HG03196 (cell line): Measurements from ENCODE around the gene TCF4.

ENCODE experiments used
- ATAC-seq: cut with Tn5 transposase; IDR thresholded peaks from one replicate; pipeline ENCODE4 v1.9.1; 2021; ENCODE audit not compliant: unreplicated experiment

Gene TCF4

DNA sequence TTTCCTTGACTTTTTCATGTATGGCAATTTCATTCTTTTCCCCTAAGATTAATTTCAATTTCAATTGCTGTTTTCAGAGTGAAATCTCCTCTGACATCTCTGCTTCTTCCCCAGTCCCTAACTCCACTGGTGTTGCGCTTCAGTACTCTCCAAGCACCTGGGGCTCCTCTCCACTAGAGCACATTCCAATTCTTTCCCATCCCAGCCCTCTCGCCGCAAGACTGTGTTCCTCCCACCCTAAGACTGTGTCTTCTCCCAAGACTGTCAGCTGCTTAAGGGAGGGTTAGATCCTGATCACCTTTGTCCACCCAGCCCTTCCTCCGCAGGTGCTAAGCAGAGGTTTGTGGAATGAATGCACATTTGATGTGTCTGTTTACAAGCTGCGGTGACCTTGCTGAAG is 373.0 kb downstream of the TCF4 start:
- no peak for ATAC-seq

DNA sequence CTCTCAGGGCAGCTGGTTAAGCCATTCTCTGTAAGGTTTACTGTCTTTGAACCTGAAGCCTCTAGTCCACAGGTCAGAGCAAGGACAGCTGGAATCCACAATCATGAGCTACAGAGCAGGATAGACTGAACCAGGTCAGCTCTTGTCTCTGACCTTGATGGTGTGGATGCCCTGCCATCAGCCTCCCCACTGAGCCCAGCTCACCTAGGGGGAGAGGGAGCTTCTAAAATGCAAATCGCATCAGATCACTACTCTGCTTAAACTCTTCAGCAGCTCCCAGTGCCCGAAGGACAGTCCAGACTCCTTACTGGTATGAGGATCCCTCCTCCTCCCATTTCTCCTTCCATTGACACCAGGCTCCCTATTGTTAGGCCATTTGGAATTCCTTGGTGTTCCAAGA is 373.5 kb downstream of the TCF4 start:
- no peak for ATAC-seq

DNA sequence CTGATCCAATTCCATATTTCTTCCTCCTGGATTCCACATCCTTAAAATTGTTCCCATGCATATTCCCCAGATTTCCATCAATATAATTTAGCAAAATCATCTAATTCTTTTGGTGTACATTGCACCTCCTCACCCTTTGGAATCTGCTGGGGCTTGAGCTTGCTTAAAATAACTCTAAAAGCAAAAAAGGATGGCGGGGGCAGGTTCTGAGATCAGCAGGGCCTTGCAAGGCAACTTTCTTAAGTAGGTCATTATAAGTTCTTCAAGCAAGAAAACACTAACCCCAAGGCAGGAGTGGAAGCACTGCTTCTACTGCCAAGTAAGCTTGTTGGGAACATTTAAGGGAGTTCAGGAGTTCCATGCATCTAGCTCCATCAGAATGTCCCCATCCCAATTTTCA is 374.4 kb downstream of the TCF4 start:
- ATAC-seq, result no peak

DNA sequence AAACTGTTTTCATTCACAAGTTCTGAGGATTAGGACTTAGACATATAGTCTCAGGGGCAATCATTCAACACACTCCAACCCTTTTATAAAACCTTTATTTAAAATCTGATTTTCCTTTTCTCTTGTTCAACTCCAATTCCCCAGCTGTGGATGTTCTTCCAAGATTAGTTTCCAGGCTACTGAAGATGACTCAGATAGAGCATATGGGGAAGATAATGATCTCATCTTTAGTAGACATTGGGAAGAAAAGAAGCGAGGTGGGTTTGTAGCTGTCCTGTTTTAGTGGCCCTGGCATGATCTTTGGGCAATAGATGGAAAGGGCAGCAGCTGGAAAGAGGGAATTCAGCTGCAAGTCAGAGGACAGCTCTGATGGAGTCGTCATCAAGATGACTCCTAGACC is 381.1 kb downstream of the TCF4 start:
- ATAC-seq, result no peak

DNA sequence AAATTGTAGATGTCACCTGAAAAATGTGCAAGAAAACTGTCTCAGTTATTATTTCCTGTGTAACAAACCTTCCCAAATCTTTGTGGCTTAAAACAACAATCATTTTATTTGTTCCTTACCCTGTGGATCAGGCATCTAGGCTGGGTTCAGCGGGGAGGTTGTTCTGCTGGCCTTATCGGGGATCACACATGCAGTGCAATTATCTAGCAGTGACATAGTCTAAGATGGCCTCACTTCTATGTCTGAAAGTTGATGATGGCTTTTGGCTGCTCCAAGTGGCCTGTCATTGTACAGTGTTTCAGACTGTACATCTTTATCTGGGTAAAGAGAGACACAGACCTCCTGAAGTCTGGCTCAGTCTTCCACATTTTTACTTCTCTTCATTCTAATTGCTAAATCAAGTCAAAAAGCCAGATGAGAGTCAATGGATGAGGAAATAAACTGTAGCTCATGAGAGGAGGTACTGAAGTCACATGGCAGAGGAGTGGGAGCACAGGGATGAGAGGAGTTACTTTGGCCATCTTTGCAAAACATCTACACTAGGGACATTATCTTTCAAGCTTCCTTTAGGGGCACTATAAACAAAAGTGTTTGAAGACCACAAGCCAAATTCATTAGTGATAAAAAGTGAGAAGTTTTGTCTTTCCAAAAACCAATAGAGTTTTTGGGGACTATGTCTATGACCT is 385.6 kb downstream of the TCF4 start:
- no peak for ATAC-seq

DNA sequence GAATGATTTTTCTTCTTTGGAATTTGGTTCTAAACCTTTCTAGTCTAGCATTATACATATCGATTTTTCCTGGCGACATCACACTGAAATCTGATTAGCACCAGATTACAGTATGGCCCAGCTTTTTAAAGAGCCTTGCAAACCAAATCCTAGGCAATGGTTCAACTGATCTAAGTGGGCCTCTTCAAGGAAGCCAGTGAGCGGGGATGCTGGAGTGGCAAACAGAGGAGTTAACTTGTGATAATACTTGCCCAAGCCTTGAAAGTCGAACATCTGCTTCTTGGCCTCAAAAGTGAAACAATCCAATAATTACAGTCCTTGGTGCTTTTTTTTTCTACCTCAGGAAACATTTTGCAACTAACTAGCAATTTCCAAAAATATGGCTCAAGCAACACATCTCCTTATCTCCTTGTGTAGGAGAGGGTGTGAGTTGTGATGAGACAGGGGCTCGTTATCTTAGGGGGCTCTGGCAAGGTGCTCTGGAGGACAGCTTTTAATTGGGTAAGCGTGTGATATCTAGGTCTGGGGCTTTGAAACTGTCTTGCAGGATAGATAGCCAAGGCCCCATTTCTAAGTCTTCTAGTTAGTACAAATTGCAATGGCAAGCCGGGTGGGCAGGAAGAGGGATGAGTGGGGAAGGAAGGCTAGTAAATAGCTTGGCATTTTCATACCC is 388.6 kb downstream of the TCF4 start:
- ATAC-seq, result no peak

DNA sequence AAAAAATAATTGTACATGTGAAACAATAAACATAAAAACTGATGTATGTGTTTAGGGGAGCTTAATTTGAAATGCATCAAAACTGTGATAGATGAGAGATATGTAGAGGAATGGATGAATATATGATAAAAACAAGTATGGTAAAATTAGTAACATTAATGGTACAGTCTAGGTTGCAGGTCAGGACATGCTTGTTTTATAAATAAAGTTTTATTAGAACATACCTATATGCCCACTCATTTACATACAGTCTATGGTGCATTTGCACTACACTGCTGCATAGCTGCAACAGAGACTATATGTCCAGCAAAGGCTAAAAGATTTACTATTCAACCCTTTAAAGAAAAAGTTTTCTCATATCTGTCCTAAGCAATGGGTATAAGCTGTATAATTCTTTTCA is 392.1 kb downstream of the TCF4 start:
- no peak for ATAC-seq

DNA sequence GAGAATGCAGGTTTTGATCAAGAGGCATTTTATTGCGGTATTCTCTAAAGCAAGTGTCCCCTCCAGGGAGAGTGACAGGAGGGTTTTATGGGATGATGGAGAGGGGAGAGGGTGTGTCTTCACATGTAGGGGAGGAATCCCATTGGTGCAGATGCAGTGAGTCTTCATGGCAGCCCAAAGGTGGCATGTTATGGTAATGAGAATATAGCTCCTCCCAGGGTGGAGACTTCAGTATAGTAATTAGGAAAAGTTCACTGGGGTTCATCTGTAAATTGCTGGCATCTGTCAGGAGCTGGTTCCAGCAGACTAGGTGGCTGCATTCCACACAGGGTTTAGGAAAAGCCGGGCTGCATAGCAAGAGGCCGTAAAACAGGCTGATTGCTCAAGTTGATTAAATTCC is 398.0 kb downstream of the TCF4 start:
- ATAC-seq, result no peak

DNA sequence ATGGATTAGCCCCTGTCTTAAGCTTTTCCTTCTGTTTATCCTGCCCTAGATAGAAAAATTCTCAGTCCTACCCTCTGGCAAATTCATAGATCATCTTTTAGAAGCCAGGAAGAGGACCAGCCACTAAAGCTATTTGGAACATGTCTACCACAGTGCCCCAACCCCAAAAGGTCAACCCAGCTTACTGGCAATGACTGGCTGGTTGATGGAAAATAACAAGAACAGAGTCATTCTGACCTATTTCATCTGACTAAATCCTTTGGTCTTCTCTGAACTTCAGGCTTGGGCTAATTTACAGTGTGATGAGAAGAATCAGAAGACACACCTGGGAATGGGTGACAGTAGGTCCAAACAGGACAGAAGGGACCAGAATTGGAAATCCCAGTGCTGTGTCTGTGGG is 401.4 kb downstream of the TCF4 start:
- ATAC-seq, result no peak

DNA sequence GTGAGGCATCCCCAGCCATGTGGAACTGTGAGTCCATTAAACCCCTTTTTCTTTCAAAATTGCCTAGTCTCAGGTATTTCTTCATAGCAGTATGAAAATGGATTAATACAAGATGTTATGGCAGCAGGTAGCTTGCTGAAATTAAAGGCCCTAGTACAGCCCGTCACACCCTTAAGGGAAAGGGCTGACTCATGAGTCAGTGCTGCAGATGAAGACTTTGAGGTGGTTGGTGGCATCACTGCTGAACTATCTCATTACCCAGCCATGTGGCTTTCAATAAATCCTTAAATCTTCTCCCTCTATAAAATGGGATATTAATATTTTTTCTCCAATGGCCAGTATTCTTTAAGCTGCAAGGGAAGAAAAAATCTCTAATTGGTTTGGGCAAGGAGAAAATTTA is 402.6 kb downstream of the TCF4 start:
- ATAC-seq, result no peak

DNA sequence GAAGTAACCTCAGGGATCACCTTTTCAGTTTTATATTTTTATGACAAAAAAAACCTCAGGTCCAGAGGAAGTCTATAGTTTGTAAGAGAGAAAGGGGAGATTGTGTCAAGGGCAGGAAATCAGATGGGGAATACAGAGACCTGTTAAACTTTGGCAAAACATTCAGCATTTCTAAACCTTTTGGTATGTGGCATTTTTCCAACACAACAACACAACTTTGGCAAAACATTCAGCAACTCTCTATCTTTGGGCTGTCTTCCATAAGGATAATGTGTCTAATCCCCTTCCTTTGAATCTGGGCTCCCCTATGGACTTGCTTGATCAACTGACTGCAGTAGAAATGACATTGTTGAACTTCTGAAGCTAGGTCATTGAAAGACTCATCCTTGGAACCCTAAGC is 408.2 kb downstream of the TCF4 start:
- ATAC-seq, result no peak

DNA sequence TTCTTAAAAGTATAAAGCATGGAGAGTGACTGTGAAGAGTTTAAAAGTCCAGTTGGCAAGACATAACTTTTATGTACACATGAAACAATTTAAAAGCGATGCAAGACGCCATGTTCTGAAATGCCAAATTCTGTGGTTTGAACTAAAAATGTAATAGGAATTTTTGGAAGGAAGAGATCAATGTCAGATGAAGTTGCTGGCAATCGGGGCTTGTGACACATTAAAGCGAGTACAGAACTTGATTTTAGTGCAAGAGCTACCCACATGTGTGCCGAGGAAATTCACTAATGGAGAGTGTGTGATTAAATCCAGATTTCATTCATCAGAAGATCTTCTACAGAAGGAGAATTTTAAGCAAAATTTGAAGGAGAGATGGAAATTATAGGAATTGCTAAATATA is 408.6 kb downstream of the TCF4 start:
- no peak for ATAC-seq

DNA sequence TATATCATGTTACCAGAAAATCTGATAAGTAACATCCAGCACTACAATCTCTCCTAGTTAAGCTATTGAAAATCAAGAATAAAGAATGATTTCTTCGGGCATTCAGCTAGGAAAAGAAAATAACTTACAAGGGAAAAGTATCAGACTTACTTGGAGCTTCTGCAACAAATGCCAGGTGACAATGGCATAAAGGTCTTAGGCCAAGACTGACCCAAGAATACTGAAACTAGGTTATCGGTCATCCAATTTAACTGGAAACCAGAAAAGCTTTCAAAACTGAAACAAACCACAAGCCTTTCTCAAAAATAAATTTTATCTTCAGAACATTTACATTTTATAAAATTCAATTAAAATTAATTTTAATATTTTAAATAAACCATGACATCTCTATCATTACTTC is 414.7 kb downstream of the TCF4 start:
- no peak for ATAC-seq
